Pulmonary artery endothelial cell (primary cell): ENCODE measurements around the gene PLXND1. TPM values are rescaled to one million over a fixed set of nuclear protein-coding genes. Genes with fewer than 3 reads are reported as not detected.

Experiments used
- DNase-seq: peaks from one replicate; pipeline ENCODE4 v3.0.0-alpha.2; 2011; ENCODE audit warnings: low read depth, low spot score
- total RNA-seq: library from RNA; depleted of rRNA; stranded (reverse); fragments of >200 nt; gene quantifications from 2 replicates; pipeline ENCODE4 v1.2.3, GENCODE V29; 2014

Gene PLXND1
- total RNA-seq, 1 donor from 2014 or later = 339 TPM

DNA sequence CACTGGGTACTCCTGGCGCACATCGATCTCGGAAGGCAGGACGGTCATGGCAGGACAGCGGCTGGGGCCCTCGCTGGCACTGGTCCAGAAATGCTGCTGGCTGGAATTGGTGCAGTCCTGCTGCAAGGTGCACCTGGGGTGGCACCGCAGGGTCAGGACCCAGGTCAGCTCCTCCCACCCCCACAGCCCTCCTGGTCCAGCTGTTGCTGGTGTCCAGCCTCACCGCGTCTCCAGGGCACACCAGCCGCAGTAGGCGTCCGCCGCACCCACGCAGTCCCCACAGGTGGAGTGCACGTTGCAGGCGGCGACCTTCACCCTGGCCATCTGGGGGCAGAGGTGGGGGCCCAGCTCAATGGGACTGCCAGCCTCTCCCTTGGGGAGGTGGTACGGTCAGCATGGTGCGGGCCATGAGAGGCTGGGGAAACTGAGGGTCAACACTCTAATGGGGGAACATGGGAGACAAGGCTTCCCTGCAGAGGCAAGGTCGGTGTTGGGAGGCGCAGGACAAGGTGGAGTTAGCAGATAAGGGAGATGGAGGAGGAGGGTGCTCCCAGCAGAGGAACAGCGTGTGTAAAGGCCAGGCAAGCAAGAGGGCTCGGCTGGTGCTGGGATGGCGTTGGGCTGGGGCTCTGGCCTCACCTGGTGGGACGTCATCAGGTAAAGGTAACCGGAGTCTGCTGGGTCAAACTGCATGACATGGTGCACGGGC, 20.4 kb downstream of the PLXND1 start:
- no peak for DNase-seq

DNA sequence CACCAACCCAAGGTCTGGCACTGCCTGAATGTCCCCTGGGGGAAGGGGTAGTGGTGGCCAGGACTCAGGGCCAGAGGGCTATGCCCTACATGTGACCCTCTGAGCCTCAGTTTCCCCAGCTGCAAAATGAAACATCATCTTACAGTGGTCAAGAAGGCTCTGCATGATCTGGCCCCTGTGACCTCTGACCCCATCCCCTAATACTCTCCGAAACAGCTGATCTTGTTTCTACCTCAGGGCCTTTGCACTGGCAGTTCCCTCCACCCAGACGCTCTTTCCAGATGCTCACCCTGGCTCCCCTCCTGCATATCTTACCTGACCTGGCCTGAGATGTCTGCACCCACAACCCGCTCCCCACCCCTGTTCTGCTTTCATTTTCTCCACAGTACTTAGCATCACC, 21.8 kb downstream of the PLXND1 start:
- no peak for DNase-seq

DNA sequence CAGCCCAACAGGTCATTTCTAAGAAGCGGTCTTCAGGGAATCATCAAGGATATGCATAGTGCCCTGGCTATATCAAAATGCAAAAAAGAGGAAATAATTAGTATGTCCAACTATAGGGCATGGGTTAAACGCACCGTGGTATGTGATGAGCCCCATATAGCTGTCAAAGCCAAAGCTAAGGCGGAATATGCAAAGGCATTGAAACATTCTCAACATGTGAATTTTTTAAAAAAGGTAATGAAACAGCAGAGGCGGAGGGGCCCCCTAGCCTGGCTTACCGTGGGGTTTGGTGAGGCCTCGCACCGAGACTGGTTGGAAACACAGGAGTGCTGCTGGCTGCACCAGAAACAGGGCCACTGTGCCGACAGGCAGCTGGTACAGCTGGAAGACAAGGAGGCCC, 23.2 kb downstream of the PLXND1 start:
- no peak for DNase-seq

DNA sequence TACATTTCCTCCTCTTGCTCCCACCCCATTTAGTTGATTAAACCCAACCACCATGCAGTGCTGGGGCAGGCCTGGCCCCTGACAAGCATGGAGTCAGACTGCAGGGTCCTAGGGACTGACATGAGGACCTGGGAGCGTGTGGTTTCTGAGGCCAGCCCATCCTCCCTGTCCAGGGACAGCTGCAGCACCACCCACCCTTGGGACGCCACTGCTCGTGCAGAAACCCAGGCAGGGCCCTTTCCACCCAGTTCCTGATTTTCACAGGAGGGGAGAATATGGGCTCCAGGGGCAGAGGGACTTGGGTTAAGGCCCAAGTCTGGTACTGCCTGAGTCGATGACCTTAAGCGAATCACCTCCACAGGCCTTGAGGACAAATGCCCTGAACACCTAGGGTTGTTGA, 23.7 kb downstream of the PLXND1 start:
- no peak for DNase-seq

DNA sequence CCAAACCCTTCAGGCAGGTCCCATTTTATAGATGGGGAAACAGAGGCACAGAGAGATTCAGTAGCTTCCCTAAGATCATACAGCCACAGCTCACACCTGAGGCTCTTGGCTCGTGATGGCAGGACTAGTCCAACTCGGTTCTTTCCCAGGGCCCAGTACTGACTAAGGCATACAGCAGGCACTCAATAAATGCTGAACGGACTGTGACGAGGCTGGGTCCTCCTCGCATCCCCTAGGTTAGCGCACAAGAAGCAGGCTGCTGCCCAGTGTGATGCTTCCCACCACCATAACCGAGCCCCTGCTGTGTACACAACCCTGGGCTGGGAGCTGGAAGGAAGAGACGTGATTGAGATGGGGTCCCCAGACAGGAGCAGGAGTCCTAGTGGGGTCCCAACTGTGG, 24.9 kb downstream of the PLXND1 start:
- DNase-seq = no peak

GRCh38 chr3:129579991-129580390, 26.5 kb downstream of the PLXND1 start:
- no peak for DNase-seq

GRCh38 chr3:129577925-129578786, 28.3 kb downstream of the PLXND1 start:
- DNase-seq = no peak

- no peak for DNase-seq
These were observed 29.1 kb downstream of the PLXND1 start for GRCh38 chr3:129577366-129577765.

DNA sequence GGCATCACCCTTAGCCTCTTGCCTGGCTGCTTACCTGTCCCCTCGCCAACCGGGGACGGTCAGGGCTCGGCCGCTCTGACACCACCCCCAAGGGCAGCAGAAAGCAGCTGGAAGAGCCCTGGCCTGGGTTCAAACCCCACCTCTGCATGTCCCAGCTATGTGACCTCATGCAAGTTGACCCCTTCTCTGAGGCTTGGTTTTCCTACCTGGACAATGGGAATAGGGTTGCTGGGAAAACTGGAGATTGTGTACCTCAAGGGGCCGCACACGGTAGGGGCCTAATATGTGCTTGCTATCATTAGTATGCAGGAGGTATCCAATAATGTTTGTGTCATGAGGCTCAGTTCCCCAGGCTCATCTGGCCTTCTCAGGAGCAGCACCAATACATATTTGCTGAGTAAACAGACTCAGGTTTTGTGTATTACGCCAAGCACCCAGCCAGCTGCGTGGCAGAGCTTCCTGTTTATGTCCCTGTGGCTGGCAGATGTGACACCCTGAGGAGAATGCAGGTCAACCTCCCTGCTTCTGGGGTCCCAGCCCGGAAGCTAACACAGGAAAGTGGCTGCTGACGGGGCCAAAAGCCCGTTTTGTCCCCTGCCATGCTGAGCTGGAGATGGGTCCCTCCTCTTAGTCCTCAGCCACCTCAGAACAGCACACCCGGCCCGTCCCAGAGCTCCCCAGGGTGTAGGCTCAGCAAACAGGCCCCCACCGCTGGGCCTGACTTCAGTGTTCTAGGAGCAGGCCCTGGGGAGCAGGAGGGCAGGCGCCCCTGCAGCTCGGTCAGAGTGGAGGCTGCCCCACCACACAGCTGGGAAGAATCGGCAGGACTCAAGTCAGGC, 29.7 kb downstream of the PLXND1 start:
- DNase-seq = no peak

- no peak for DNase-seq
These were observed 30.5 kb downstream of the PLXND1 start for GRCh38 chr3:129575997-129576384.

GRCh38 chr3:129575233-129575996, 31.1 kb downstream of the PLXND1 start:
- no peak for DNase-seq

DNA sequence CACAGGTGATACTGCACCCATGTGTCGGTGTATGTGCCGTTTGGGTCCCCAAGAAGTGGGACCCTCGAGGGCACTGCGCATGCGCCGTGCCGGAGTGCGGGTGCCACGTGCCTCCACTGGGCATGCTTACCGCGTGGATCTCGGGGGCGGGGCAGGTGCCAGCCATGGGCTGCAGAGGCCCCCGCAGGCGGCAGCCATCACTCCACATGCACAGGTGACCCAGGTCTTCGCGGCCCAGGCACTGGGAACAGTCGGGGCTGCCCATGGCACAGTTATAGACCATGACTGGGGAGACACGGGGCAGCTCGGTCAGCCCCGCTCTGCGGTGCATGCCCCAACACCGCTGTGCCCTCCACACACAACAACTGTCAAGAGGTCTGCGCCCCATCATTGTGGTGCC, 32.3 kb downstream of the PLXND1 start:
- DNase-seq = no peak

DNA sequence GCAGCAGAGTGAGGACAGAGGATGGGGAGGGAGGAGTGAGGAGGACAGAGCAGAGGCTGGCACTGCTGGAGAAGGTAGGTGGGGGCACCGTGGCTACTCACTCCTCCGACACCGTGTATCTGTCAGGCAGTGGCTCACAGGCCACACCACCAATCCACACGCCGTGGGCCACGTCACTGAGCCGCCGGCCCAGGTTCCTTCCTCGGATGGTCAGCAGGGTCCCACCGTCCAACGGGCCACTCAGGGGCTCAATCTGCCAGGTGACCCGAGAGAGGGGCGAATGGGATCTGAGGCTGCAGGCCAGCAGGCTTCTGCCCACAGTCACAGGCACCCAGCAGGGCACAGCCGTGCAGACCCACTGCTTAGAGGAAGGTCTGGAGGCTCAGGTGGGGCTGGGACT, 33.0 kb downstream of the PLXND1 start:
- no peak for DNase-seq

DNA sequence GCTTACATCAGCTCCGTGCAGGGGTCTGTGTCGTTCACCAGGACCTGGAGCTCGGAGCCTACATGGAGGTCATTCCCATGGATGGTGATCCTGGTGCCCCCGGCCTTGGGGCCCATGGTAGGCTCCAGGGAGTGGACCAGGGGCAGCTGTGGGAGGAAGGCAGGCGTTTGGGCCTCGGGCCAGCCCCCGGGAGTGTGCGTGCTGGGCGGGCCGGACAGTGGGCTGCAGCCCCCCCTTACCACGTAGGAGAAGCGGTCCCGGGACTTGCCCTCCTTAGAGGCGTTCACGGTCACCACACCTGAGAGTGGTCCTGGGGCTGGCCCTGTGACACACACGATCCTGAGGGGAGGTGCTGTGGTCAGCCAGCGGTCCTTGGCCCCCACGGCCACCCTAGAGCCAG, 33.9 kb downstream of the PLXND1 start:
- DNase-seq = no peak

DNA sequence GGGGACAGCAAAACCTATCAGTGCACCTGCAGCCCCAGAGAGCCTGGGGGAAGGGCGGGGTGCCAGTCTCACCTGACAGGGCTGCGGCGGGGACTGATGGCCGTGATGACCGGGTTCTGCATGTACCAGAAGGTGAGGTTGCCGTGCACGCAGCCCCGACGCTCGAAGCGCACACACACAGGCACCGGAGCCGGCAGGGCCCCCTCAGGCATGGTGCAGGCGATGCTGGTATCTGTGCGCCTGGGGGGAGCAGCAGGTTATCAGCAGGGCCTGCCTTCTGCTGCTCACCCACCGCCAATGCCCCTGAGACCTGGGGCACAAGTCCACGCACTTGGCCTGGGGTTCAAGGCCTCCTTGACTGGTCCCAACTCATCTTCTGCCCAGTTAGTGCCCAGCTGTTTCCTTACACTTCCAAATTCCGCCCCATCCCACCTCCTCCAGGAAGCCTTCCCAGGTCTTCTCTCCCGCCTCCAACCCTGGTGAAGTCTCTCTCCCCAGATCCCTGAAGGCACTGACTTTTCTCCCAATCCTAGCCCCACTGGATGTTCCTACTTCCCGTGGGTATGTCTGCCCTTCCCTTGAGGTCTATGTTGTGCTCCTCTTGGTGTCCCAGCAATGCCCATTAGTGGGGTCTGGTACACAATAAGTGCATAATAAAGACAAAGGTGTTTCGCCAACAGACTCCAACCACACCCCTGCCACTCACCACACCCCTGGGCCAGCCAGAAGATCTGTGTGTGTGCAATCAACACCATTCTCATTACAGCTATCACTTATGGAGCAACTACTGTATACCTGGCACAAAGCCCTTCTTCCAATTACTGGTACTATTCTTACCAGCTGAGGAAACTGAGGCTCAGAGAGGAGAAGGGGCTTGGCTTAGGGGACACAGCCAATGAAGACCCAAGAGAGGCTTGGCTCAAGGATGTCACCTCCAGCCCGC, 34.6 kb downstream of the PLXND1 start:
- DNase-seq = no peak

DNA sequence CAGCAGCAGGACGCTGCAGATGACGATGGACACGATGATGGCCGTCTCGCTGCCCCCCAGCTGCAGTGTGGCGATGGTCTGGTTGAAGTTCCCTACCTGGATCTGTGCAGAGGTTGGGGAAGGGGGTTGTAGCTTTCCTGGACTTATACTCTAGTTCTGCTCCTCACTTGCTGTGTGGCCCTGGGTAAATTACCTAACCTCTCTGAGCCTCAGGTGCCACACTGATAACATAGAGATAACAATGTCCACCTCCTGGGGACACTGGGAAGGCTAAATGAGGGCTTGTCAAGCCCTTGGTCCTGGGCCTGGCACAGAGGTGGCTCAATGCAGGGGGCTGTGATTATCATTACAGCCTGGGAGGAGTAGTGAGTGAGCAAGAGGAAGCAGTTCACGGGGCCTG, 36.6 kb downstream of the PLXND1 start:
- DNase-seq = no peak

GRCh38 chr3:129567939-129568338, 38.5 kb downstream of the PLXND1 start:
- DNase-seq = no peak

- no peak for DNase-seq
These were observed 39.2 kb downstream of the PLXND1 start for GRCh38 chr3:129567176-129567705.

- DNase-seq = no peak
These were observed 40.6 kb downstream of the PLXND1 start for GRCh38 chr3:129565902-129566301.
